HG03175 (cell line): ENCODE measurements around the gene BBS9.

Experiments used
- ATAC-seq: cut with Tn5 transposase; IDR thresholded peaks from one replicate; pipeline ENCODE4 v1.9.1; 2021; ENCODE audit warnings: mild to moderate bottlenecking, moderate library complexity; ENCODE audit not compliant: unreplicated experiment

Gene BBS9

GRCh38 chr7:33351709-33352108 is 222.3 kb downstream of the BBS9 start:
- no peak for ATAC-seq

- no peak for ATAC-seq
Measured at GRCh38 chr7:33354201-33354600, 224.8 kb downstream of the BBS9 start.

- no peak for ATAC-seq
Measured at GRCh38 chr7:33355386-33355785, 226.0 kb downstream of the BBS9 start.

DNA sequence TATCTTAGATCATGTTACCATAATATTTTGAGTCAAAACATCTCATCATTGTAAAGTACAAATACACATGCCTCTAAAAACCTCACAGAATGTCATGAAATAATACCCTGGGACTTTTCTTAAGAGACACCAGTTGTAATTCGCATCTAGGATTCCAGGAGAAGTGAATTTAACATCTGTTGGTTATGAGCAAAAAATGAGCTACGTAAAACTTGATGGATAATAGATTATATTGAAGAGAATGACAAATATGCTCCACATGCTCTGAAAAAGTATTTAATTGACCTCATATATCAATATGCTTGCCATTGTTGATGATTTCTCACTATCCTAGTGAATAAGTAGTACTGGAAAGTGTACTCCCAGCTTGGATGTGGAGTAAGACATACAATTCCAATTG is 227.0 kb downstream of the BBS9 start:
- no peak for ATAC-seq

GRCh38 chr7:33357846-33358245 is 228.5 kb downstream of the BBS9 start:
- ATAC-seq = no peak

DNA sequence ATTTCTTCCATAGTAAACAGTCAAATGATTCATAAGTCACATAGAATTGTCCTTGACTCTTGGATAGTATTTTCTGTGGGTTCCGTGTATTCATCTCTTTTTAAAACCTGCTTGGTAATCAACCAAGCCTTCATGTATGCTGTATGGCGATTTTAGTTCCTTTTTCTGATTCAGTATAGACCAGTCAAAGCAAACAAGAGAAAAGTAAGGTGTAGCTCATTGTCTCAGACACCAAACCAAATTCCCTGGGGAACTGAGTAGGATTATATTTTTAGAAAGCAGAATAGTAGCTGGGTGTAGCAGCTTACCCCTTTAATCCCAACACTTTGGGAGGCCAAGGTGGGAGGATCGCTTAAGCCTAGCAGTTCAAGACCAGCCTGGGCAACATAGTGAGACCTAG is 240.5 kb downstream of the BBS9 start:
- ATAC-seq = no peak

DNA sequence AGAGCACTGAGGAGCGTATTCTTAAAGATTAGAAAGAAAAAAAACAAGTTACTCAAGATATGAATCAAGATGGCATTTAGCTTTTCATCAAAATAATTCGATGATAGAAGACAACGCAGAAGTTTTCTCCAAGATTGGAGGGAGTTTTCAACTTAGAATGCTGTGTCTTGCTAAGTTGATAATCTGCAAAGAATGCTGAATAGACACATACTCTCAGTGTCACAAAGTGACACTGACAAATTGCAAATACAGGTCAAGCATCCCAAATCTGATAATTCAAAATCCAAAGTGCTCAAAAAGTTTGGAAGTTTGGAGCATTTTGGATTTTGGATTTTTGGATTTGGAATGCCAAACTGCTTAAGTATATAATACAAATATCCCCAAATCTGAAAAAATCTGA is 243.8 kb downstream of the BBS9 start:
- no peak for ATAC-seq

DNA sequence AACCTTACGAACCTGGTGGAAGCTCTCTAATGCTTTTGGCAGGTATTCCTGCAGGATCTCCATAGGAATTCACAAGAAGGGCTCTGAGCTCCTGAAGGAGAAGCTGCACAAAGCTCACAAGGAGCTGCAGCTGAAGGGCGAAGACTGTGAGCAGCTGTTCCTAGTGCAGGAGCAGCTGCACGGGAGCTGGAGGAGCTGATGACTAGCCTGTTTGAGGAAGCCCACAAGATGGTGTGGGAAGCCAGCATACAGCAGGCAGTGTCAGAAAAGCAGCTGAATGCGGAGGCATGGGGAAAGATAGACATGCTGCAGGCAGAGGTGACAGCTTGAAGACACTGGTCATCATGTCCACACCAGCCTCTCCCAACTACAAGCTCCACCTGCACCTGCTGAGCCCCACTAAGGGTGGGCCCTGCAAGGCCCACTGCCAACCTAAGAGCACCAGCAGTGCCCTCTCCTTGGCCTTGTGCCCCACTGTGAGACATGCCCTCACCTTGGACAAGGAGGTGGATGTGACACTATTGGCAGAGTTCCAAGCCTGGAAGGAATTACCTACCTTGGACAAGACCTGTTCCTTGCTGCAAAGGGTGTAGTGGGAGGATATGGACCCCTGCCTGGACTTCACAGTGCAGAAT is 250.6 kb downstream of the BBS9 start:
- no peak for ATAC-seq

DNA sequence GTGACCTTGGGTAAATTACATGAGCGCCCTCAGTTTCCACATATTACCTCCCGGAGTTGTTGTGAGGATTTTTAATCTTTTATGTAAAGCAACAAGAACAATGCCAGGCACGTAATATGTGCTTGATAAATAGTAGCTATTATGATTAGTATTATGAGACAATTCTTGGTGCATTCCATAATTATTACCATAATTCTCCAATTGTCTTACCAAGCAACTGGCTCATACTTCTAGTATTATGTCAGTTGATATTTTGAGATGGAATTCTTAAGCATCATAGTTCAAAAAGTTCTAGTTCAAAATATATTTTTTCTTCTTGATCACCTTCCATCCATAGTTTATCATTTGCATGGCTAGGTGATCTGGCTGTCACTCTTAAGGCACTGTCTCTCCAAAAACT is 259.0 kb downstream of the BBS9 start:
- no peak for ATAC-seq

DNA sequence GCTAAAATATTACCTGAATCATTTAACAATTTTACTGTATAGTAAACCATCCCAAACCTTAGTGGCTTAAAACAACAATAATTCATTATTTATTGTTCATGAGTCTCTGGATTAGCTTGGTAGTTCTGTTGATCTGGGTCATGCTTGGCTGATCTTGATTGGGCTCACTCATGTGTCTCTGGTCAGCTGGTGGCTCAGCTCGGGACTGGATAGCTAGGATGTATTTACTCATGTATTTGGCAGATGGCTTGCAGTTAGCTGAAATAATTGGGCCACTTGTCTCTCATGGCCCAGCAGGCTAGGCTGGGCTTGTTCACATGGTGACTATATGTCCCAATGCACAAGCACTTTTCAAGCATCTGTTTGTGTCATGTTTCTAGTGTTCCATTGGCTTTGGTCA is 262.8 kb downstream of the BBS9 start:
- ATAC-seq = no peak

DNA sequence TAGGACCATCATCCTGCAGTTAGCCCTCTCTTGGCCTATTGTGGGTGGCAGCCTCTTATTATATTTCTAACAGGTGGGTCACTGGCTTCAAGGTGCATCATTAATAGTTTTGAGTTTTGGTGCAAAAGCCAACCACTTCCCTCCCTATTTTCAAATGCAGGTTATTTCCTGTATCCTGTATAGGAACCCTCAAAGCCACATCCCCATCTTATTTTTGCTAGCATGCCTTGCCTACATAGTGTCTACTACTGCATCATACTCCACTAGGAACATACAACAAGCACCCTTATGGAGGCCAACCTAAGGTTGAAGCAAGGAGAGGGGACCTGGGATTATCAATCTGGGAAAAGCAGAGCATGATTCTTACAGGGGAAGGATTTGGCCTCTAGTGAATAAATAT is 264.4 kb downstream of the BBS9 start:
- no peak for ATAC-seq

- no peak for ATAC-seq
Measured at GRCh38 chr7:33395340-33395739, 266.0 kb downstream of the BBS9 start.

DNA sequence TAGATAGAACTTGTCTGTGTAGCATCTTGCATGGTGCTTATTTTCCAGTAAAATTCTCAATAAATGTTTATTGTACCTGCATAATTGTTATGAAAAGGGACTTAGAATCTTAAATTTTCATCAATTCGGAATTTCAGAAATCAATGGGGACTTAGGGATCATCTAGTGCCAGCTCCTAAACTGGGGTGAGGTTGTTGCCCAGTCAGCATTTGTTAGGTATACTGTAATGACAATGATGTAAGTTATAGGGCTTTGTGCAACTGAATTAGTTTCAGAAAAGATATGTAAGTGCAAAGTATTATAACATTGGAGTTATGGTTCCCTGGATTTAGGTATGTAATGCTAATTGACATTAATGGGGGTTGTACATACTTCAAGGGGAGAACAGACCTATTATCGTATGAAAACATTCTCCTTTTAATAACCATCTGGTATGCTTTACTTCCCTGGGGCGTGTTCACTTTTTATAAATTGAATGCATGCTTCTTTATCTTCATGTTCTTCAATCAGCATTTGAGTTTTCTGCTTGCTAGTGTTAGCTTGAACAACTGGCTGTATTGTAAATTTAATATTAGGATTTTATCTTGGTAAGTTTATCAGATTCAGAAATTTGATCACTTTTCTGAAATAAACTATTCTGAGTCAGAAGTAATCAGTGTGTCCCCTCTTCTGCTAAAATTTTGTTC is 270.3 kb downstream of the BBS9 start:
- no peak for ATAC-seq

- no peak for ATAC-seq
Measured at GRCh38 chr7:33400214-33400538, 270.8 kb downstream of the BBS9 start.

DNA sequence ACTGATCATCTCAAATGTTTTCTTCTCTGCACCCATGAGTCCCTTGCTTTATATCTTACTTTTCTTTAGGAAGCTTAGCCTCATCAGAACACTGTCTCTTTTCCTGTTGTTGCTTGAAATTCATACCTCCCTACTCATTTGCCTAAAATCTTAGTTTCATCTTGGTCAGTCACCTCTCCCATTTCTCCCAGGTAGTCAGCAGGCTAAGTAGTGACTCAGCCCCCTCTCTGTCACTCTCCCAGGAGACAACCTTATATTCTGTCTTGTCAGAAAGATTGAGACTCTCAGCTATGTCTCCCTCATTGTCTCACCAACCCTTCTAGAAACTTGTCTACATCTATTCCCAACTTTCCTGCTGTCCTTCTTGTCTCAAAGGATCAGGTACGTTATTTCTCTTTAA is 280.9 kb downstream of the BBS9 start:
- ATAC-seq = no peak

DNA sequence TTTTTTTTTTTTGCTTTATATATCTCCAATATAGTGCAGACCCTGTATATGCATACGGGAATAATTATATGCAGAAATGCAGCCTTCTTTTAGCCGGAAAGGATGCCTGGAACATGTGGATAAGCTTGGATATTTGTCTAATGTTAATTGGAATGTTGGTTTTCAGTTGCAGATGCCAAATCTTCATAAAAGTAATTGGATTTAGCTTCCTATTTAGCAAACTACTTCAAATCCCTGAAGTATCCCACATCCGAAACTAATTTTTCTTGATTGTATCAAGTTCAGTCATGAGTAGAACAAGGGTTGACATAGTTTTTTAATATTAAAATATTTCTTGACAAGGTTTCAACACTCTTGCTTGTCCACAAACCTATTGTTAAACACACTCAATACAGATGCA is 281.7 kb downstream of the BBS9 start:
- no peak for ATAC-seq

DNA sequence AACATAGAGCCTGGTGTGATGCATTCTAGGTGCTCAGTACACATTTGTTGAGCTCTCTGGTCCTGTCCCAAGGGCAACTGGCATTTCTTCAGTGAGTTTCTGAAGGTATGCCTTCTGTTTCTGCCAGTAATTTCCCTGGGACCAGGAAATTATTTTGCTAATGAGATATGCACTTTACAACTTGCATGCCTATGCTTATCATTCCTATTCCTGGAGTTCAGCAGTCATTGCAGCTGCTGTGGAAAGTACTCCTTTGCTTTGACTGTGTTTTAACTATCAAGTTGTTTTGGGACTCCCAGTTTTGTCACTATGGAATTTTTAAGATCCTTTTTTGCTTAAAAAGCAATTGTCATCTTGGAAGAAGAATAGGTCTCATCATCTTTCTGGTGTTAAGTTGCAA is 283.0 kb downstream of the BBS9 start:
- ATAC-seq = no peak

GRCh38 chr7:33418251-33418701 is 288.9 kb downstream of the BBS9 start:
- ATAC-seq = no peak

DNA sequence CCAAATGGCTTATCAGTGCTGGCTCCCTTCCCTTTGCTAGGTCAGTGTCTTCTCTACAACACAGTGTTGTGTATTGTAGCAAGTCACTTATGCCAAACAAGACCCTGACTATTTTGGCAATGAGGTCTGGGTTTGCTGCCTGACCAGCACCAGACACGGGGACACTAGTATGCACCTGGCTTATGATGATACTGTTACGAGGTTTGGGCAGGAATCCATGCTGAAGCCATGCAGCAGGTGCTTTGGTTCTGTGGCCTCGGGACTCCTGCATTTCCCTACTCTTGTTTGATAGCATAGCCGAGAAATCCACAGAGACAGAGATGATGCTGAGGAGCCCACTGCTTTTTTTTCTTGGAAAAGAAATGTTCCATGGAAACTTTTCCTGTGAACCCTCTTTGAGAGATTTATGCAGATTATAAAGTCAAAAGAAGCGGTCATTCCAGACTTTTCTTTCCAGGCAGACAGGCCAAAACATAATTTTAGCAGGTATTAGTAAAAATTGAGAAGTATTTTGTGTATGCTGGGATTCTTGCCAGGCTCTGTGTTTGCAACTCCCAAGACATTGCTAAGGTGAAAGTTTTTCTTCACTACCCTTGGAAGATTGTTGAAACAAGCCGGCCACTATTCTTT is 291.1 kb downstream of the BBS9 start:
- no peak for ATAC-seq

DNA sequence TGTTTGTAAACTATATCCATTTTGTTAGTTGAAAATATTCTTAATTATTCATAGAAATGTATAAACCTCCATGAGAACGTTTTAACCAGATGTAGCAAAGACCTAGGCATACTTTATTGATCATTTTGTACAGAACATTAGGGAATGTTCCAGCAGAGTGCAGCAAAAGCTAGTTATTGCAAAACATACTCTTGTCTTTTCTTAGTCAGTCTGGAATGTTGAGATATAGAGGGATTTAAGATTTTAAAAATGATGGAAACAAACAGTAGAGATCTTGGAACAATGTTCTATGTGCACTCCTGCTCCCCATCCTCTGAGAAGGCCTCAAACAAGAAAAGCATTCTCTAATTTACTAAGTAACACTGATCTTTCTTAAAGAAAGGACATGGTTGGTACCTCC is 292.1 kb downstream of the BBS9 start:
- ATAC-seq = no peak

DNA sequence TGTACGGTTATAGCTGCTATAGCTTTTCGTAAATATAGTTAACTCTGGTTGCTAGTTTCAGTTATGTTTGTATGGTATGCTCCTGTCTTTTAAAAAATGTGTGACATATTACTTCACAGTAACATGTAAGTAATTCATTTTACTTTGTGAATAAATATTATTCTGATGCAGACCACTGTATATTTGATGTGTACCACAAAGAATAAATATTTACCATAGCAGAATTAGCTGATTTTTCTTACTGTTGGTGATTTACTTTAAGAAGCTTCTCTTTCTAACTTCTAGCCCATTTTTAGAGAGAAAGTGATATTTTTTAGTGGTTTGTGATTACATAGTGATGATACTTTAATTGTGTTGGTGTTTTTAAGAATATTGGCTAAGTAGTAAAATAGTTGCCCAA is 292.8 kb downstream of the BBS9 start:
- ATAC-seq = no peak

- ATAC-seq = peak; percentile 40
Measured at GRCh38 chr7:33422825-33423645, 293.7 kb downstream of the BBS9 start.
